GM21423 (cell line): ENCODE data around the gene PHAF1.
A peak's percentile ranks its signal among the peaks of the same experiment; 100 is the strongest.

ENCODE experiments used
- ATAC-seq: cut with Tn5 transposase; IDR thresholded peaks from one replicate; pipeline ENCODE4 v1.9.1; 2021; ENCODE audit warnings: mild to moderate bottlenecking, moderate library complexity; ENCODE audit not compliant: unreplicated experiment

PHAF1 gene

DNA sequence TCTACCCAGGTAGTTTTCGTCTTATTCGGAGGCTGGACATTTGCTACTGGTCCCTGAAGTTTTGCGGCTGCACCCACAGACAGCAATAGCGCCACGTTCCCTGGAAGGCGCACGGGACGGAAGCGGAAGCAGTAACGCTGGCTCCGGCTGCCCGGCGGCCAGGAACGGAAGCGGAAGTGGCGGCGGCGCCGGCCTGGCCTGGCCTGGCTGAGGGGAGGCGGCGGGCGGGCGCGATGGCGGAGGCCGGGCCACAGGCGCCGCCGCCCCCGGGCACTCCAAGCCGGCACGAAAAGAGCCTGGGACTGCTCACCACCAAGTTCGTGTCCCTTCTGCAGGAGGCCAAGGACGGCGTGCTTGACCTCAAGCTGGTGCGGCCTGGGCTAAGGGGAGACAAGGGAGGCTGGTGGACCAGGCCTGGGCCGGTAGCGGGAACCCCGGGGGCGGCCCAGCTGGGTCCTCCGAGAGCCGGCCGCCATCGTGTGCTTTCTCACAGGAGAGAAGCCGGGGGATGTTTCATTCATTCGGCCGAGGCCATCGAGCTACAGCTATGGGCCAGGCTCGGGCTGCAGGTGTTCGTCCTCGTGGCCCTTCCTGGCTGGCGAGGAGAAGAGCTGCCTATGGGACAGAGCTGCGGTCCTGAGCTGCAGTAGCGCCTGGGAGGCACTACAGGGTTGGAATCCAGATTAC is 82.4 kb downstream of the PHAF1 start, which contains the start of gene E2F4:
Gene E2F4, plus strand, starts transcription at position 161 of the 687 bp plus-strand sequence. Its CDS starts 73 bp downstream, at position 234.
- ATAC-seq: peak; percentile 84

GRCh38 chr16:67192781-67193361 is 83.1 kb downstream of the PHAF1 start:
- no peak for ATAC-seq

GRCh38 chr16:67193536-67193935 is 83.8 kb downstream of the PHAF1 start:
- no peak for ATAC-seq

- ATAC-seq: no peak
These were observed 84.5 kb downstream of the PHAF1 start for GRCh38 chr16:67194260-67194659.

DNA sequence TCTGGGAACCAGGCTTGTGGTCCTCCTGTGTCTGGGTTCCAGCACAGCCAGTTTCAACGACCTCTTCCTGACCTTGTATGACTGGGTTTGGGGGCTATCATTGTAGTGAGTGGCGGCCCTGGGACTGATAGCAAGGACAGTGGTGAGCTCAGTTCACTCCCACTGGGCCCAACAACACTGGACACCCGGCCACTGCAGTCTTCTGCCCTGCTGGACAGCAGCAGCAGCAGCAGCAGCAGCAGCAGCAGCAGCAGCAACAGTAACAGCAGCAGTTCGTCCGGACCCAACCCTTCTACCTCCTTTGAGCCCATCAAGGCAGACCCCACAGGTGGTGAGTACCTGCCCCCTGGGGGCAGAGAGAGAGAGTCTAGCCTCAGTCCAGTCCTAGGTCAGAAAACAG is 85.9 kb downstream of the PHAF1 start:
- no peak for ATAC-seq

DNA sequence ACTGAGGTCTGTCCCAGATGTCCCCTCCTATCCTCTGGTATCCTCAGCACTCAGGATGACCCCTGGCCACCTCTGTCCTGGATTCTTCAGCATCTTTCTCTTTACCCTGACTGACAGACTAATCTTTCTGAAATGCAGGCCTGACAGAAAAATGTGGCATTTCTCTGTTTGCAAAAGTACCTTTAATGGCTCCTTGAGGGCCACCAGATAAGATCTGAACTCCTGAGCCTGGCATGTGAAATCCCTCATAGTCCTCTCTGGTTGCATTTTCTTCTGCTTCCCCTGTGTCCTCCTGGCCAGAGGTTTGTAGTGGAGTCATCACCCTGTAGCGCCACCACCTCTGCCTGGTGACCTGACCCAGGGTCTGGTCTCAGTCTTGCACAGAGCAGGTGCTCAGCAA is 87.1 kb downstream of the PHAF1 start:
- no peak for ATAC-seq

DNA sequence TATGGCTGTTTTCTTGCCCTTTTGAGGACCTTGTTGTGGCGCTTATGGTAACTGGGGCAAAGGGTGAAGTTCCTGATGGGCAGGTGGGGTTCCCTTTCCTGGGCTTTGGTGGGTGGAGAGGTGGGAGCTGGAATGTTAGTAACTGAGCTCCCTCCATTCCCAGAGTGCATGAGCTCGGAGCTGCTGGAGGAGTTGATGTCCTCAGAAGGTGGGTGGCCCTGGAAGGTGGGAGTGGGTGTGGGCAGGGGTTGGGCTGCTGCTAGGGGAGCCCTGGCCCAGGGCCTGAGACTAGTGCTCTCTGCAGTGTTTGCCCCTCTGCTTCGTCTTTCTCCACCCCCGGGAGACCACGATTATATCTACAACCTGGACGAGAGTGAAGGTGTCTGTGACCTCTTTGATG is 88.0 kb downstream of the PHAF1 start:
- ATAC-seq: no peak
